Measurements from ENCODE around the gene FAM120A. TPM values are rescaled to one million over a fixed set of nuclear protein-coding genes. Genes with fewer than 3 reads are reported as not detected.

The FAM120A gene
- total RNA-seq, 2 donors from 2014 or later, result 38.3 to 46.1 TPM

DNA sequence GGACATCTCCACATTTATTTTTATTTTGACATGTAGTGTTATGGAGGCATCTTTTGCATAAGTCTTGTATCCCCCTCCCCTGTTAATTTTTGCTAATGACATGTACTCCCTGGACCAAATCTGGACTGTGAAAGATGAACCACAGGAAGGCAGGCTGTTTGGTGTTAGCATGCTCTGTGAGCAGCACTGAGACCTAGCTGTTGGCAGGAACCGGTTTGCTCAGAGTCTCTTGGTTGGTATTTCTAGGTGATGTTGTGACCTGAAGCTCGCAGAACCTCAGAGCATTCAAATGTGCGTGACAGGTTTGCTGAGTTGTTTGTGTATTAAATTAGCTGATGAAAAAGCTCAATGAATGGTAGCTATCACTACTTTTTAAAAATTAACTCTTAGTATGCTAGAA, 71.3 kb downstream of the FAM120A start:
- Histone ChIP-seq H3K27me3 (ENCODE audit: control insufficient read depth, insufficient read depth, low read length, poor library complexity, severe bottlenecking) (no peaks in the 10 kb centered on the region), H3K4me3 (ENCODE audit: low read length) (no peak overlapping the region), H3K9ac (ENCODE audit: extremely low read depth, low read length, poor library complexity, severe bottlenecking) (no peak overlapping the region), H3K4me1 (ENCODE audit: control insufficient read depth, insufficient read depth, low read length) (no peaks in the 10 kb centered on the region), H3K27ac (ENCODE audit: low read depth, low read length) (no peak overlapping the region), H3K9me3 (ENCODE audit: control insufficient read depth, low read length) (no peaks in the 10 kb centered on the region), H3K36me3 (ENCODE audit: control insufficient read depth, insufficient read depth, low read length) (peaks cover 39% of the 10 kb centered on the region)
- TF ChIP-seq, protein P1, sequence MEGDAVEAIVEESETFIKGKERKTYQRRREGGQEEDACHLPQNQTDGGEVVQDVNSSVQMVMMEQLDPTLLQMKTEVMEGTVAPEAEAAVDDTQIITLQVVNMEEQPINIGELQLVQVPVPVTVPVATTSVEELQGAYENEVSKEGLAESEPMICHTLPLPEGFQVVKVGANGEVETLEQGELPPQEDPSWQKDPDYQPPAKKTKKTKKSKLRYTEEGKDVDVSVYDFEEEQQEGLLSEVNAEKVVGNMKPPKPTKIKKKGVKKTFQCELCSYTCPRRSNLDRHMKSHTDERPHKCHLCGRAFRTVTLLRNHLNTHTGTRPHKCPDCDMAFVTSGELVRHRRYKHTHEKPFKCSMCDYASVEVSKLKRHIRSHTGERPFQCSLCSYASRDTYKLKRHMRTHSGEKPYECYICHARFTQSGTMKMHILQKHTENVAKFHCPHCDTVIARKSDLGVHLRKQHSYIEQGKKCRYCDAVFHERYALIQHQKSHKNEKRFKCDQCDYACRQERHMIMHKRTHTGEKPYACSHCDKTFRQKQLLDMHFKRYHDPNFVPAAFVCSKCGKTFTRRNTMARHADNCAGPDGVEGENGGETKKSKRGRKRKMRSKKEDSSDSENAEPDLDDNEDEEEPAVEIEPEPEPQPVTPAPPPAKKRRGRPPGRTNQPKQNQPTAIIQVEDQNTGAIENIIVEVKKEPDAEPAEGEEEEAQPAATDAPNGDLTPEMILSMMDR (conservative IDR thresholded peaks at IDR 0.05), result no peak
- H3K9me3 Mint-ChIP-seq, result no peaks in the 10 kb centered on the region
- DNase-seq, result no peak
- H3K27ac Mint-ChIP-seq, result no peak overlapping the region
- H3K27me3 Mint-ChIP-seq (ENCODE audit: insufficient read depth), result no peaks in the 10 kb centered on the region
- H3K4me3 Mint-ChIP-seq, result no peak overlapping the region
- peaks cover 47% of the 10 kb centered on the region for H3K36me3 Mint-ChIP-seq (ENCODE audit: low read depth)
- 88 to 100% methylated on average over 2 to 3 of the region's 3 CpGs for WGBS, 2 experiments (ENCODE audit: insufficient coverage in 1 of 2, insufficient read length in 1 of 2)
- peaks cover 7% of the 10 kb centered on the region for H3K4me1 Mint-ChIP-seq

DNA sequence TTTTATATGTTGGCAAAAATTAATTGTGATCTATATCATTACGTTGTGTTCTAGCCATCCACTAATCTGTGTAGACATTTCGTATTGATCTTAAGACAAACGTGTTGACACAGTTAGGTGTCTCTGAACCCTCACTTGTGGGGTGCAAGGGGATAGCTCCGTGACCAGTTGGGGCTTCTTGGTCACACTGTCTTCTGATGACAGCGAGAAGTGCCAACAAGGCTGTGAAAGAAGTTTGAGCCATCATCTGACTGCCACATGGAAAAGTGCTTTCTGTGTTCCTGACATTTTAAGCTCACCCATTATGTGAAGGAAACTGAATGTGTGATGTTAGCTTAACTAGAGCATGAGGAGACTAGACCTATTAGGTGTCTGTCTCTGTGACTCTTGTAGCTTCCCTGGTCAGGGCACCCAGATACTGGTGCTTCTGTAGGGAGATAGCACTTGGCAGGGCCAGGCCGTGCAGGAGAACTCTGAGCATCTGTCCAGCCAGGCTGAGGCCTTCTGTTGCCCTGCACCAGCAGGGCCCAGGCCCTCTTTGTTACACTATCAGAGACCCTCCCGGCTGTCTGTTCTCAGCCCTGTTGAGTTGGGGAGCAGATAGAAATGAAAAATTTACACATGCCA, 72.1 kb downstream of the FAM120A start:
- Mint-ChIP-seq H3K4me3 (no peak overlapping the region), H3K27me3 (ENCODE audit: insufficient read depth) (no peaks in the 10 kb centered on the region), H3K27ac (peak overlapping the region; percentile 28), H3K9me3 (no peaks in the 10 kb centered on the region), H3K36me3 (ENCODE audit: low read depth) (peaks cover 45% of the 10 kb centered on the region), H3K4me1 (peaks cover 7% of the 10 kb centered on the region)
- no peaks in the 10 kb centered on the region for H3K27me3 ChIP-seq (ENCODE audit: control insufficient read depth, insufficient read depth, low read length, poor library complexity, severe bottlenecking)
- H3K9me3 ChIP-seq (ENCODE audit: control insufficient read depth, low read length), result no peaks in the 10 kb centered on the region
- H3K27ac ChIP-seq (ENCODE audit: low read depth, low read length), result no peak overlapping the region
- peaks cover 40% of the 10 kb centered on the region for H3K36me3 ChIP-seq (ENCODE audit: control insufficient read depth, insufficient read depth, low read length)
- DNase-seq, result no peak
- H3K4me3 ChIP-seq (ENCODE audit: low read length), result no peak overlapping the region
- no peak overlapping the region for H3K9ac ChIP-seq (ENCODE audit: extremely low read depth, low read length, poor library complexity, severe bottlenecking)
- no peaks in the 10 kb centered on the region for H3K4me1 ChIP-seq (ENCODE audit: control insufficient read depth, insufficient read depth, low read length)
- 92 to 97% methylated on average over 6 to 7 of the region's 7 CpGs for WGBS, 2 experiments (ENCODE audit: insufficient coverage in 1 of 2, insufficient read length in 1 of 2)
- TF ChIP-seq, protein P1 (conservative IDR thresholded peaks at IDR 0.05), result no peak

DNA sequence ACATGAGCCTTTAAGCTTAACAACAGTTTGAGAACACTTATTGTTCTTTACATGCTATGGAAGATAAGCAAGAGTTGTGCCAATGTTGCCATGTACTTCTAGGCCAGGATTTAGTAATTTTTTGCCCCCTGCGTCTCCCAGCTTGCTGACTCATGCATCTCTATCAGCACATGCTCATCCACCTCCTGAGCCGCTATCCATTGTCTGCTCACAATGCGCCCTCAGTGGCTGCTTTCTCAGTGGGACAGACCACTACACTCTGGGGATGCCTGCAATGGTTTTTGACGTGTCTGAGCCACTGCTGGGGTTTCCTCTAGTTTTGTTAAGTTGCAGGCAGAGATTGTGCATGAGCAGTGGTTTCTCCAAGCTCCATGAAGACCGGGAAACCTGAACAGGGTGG, 74.0 kb downstream of the FAM120A start:
- Mint-ChIP-seq H3K4me3 (no peak overlapping the region), H3K4me1 (peaks cover 7% of the 10 kb centered on the region), H3K27me3 (ENCODE audit: insufficient read depth) (no peaks in the 10 kb centered on the region), H3K27ac (peak overlapping the region; percentile 74), H3K36me3 (ENCODE audit: low read depth) (peaks cover 46% of the 10 kb centered on the region), H3K9me3 (no peaks in the 10 kb centered on the region)
- no peak for DNase-seq
- 96 to 100% methylated on average over 5 of the region's 5 CpGs for WGBS, 2 experiments (ENCODE audit: insufficient coverage in 1 of 2, insufficient read length in 1 of 2)
- Histone ChIP-seq H3K27me3 (ENCODE audit: control insufficient read depth, insufficient read depth, low read length, poor library complexity, severe bottlenecking) (no peaks in the 10 kb centered on the region), H3K9ac (ENCODE audit: extremely low read depth, low read length, poor library complexity, severe bottlenecking) (no peak overlapping the region), H3K4me1 (ENCODE audit: control insufficient read depth, insufficient read depth, low read length) (no peaks in the 10 kb centered on the region), H3K4me3 (ENCODE audit: low read length) (no peak overlapping the region), H3K27ac (ENCODE audit: low read depth, low read length) (peak overlapping the region; percentile 18), H3K9me3 (ENCODE audit: control insufficient read depth, low read length) (no peaks in the 10 kb centered on the region), H3K36me3 (ENCODE audit: control insufficient read depth, insufficient read depth, low read length) (peaks cover 53% of the 10 kb centered on the region)
- TF ChIP-seq, protein P1 (conservative IDR thresholded peaks at IDR 0.05), result no peak

Data from endodermal cell (in vitro differentiated cells).